HL-60 (cell line): ENCODE results near the gene TNFRSF21.

Source experiments
- DNase-seq, 2 experiments: peaks; one replicate each; pipeline ENCODE4 v3.0.0-alpha.2; 2010 to 2020; ENCODE audit warnings: low read depth in 1 of 2, low spot score in 1 of 2
- H3K27ac ChIP-seq: fragments of 250-450 bp; sonication (Bioruptor Pico); replicated peaks from 2 replicates; pipeline ENCODE4 v1.5.1; 2020; ENCODE audit warnings: mild to moderate bottlenecking, moderate library complexity
- H3K27me3 ChIP-seq: fragments of 250-450 bp; sonication (Bioruptor Pico); 2 replicates; pipeline ENCODE4 v1.5.1; 2021; ENCODE audit warnings: mild to moderate bottlenecking, moderate library complexity; ENCODE audit not compliant: insufficient read depth, poor library complexity, severe bottlenecking
- H3K4me3 ChIP-seq: replicated peaks from 2 replicates; pipeline ENCODE4 v1.5.1; 2011; ENCODE audit warnings: mild to moderate bottlenecking, control low read depth, low read length; ENCODE audit not compliant: insufficient read depth
- GABPA ChIP-seq: IDR thresholded peaks from 2 replicates; pipeline ENCODE4 v1.6.1; 2012; ENCODE audit warnings: low read depth
- POLR2AphosphoS5 ChIP-seq: IDR thresholded peaks from 2 replicates; pipeline ENCODE4 v1.6.1; 2012; ENCODE audit warnings: low read depth
- SPI1 ChIP-seq: IDR thresholded peaks from 2 replicates; pipeline ENCODE4 v1.6.1; 2012; ENCODE audit warnings: low read depth, mild to moderate bottlenecking, borderline replicate concordance
- TF ChIP-seq, protein P1 (sequence below): IDR thresholded peaks from 2 replicates; pipeline ENCODE4 v1.6.1; 2012; ENCODE audit warnings: low read depth; ENCODE audit not compliant: insufficient replicate concordance
- TF ChIP-seq, protein P2 (sequence below): IDR thresholded peaks from one replicate; pipeline ENCODE4 v1.5.1; 2011; ENCODE audit warnings: low read length, control low read depth, inconsistent platforms; ENCODE audit not compliant: insufficient read depth

TNFRSF21 gene

DNA sequence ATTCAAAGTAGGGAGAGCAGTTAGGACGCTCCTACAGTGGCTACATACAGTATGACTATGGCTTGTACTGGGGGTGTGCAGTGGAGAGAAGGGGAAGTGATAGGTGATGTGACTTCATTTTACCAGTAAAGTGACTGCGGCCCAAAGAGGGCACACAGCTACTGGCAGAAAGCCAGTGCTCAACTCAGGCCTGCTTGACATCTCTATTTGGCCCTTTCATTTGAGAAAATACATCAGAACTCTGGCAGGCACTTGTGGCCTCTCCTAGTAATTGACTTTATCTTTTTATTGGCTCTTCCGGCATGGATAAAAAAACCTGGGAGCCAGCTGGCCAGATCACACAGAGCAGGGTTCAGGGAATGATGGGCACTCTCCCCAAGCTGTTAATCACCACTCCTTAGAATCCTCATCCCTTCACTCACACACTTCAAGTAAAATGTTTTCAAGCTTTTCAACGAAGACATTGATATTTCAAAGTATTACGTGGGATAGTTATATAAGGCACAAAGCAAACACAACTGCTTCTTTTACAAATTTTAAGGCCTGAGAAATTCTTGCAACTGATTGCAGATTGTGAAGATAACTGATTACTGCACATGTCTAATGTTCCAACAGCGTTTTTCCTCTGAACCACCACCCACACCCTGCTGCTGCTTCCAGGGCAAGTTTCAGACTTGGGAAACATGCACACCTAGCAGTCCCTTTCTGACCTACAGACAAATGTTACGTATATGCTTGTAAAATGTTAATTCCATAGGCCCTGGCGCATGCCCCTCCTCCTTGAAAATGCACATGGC lies 73.5 kb downstream of the TNFRSF21 start:
- Histone ChIP-seq H3K4me3 (no peak overlapping the region), H3K27me3 (no peaks in the 10 kb centered on the region), H3K27ac (peak overlapping the region; percentile 35)
- no peak for TF ChIP-seq GABPA
- TF ChIP-seq POLR2AphosphoS5: no peak
- TF ChIP-seq, protein P1, sequence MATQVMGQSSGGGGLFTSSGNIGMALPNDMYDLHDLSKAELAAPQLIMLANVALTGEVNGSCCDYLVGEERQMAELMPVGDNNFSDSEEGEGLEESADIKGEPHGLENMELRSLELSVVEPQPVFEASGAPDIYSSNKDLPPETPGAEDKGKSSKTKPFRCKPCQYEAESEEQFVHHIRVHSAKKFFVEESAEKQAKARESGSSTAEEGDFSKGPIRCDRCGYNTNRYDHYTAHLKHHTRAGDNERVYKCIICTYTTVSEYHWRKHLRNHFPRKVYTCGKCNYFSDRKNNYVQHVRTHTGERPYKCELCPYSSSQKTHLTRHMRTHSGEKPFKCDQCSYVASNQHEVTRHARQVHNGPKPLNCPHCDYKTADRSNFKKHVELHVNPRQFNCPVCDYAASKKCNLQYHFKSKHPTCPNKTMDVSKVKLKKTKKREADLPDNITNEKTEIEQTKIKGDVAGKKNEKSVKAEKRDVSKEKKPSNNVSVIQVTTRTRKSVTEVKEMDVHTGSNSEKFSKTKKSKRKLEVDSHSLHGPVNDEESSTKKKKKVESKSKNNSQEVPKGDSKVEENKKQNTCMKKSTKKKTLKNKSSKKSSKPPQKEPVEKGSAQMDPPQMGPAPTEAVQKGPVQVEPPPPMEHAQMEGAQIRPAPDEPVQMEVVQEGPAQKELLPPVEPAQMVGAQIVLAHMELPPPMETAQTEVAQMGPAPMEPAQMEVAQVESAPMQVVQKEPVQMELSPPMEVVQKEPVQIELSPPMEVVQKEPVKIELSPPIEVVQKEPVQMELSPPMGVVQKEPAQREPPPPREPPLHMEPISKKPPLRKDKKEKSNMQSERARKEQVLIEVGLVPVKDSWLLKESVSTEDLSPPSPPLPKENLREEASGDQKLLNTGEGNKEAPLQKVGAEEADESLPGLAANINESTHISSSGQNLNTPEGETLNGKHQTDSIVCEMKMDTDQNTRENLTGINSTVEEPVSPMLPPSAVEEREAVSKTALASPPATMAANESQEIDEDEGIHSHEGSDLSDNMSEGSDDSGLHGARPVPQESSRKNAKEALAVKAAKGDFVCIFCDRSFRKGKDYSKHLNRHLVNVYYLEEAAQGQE: no peak
- TF ChIP-seq SPI1: peak; percentile 84
- TF ChIP-seq, protein P2, sequence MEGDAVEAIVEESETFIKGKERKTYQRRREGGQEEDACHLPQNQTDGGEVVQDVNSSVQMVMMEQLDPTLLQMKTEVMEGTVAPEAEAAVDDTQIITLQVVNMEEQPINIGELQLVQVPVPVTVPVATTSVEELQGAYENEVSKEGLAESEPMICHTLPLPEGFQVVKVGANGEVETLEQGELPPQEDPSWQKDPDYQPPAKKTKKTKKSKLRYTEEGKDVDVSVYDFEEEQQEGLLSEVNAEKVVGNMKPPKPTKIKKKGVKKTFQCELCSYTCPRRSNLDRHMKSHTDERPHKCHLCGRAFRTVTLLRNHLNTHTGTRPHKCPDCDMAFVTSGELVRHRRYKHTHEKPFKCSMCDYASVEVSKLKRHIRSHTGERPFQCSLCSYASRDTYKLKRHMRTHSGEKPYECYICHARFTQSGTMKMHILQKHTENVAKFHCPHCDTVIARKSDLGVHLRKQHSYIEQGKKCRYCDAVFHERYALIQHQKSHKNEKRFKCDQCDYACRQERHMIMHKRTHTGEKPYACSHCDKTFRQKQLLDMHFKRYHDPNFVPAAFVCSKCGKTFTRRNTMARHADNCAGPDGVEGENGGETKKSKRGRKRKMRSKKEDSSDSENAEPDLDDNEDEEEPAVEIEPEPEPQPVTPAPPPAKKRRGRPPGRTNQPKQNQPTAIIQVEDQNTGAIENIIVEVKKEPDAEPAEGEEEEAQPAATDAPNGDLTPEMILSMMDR: no peak
- peak; percentile 63 to 68 for DNase-seq

DNA sequence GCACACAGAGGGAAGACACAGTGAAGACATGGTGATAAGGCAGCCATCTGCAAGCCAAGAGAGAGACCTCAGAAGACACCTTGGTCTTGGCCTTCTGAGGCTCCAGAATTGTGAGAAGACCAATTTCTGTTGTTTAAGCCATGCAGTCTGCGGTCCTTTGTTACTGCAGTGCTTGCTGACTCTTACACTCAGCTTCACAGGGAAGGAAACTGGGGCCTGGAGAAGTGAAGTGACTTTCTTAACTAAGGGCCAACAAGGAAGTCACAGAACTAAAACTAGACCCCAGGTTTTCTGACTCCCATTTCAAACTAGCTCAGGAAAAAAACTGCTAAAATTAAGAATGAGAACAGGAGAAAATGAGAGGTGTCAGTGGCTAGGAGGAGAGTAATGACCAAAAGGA lies 74.3 kb downstream of the TNFRSF21 start:
- TF ChIP-seq SPI1 (no peak), POLR2AphosphoS5 (no peak), GABPA (no peak)
- TF ChIP-seq, protein P1: no peak
- TF ChIP-seq, protein P2: no peak
- DNase-seq: peak in 1 of 2 experiments; percentile 36
- H3K27ac ChIP-seq: peak overlapping the region; percentile 35
- H3K4me3 ChIP-seq: no peak overlapping the region
- H3K27me3 ChIP-seq: no peaks in the 10 kb centered on the region

DNA sequence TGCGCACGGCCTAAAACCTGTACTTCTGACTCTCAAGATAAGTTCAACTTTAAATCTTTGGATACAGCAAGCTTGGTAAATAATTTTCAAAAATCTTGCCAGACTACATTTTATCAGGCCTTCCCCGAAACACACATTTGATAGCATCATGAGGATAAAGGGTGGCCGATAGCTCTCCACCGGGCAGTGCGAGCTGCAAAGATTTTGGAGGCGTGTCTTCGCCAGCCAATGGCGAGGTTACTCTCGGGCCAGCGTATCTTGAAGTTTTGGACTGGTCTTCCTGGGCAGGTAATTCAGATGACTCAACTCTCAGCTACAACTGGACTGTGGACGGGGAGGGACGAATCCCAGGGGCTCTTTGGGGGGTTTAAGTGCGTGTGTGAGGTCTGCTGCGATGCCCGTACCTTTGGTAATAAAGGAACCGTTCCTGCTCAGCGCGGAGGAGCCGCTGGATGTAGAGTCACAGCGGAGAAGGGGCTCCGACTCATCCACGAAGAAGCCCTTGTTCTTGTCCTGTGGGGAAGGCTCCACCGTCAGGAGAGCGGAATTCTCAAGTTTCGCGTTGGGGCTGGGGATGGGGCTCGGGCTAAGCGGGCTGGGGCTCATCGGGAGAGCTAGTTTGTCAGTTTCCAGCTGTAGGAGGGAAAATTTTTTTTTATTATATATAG lies 75.3 kb downstream of the TNFRSF21 start:
- no peak for DNase-seq
- Histone ChIP-seq H3K27ac (no peak overlapping the region), H3K27me3 (no peaks in the 10 kb centered on the region), H3K4me3 (no peak overlapping the region)
- TF ChIP-seq POLR2AphosphoS5: no peak
- no peak for TF ChIP-seq SPI1
- TF ChIP-seq, protein P2: no peak
- no peak for TF ChIP-seq GABPA
